H1 (cell line): ENCODE data around the gene TMPRSS15. TPM values are rescaled to one million over a fixed set of nuclear protein-coding genes. Genes with fewer than 3 reads are reported as not detected.

Source experiments
- CTCF ChIA-PET: fragments of 300-600 bp; sonication (Branson Sonifier 250); formaldehyde crosslinking; loops from one replicate; lab custom pipeline; 2021; ENCODE audit not compliant: partially characterized antibody; lab: Charles Lee
- POLR2A ChIA-PET: fragments of 300-600 bp; sonication (Branson Sonifier 250); formaldehyde crosslinking; loops from one replicate; lab custom pipeline; 2021; ENCODE audit warnings: inconsistent platforms; ENCODE audit not compliant: partially characterized antibody; lab: Charles Lee
- DNase-seq, 2 experiments: peaks; one replicate each; pipeline versions ENCODE4 v3.0.0 to v3.0.0-alpha.2; 2010 to 2022; ENCODE audit warnings: low spot score in 2 of 2, low read depth in 1 of 2, mixed read lengths in 1 of 2
- FAIRE-seq: peaks from 2 replicates; lab custom pipeline; 2011; peaks lifted over from hg19 to GRCh38; lab: Jason Lieb, UNC
- H2AFZ ChIP-seq: 2 replicates; pipeline ENCODE4 v1.8.1; 2012; ENCODE audit warnings: low read length, inconsistent platforms
- H2AK5ac ChIP-seq: 2 replicates; pipeline ENCODE4 v1.6.1; 2013; ENCODE audit warnings: low read depth, low read length
- H2BK120ac ChIP-seq: replicated peaks from 2 replicates; pipeline ENCODE3; 2013; ENCODE audit warnings: low read depth, low read length, inconsistent platforms
- H2BK12ac ChIP-seq: 2 replicates; pipeline ENCODE4 v1.6.1; 2013; ENCODE audit warnings: low read depth, low read length
- H2BK15ac ChIP-seq: 2 replicates; pipeline ENCODE4 v1.6.1; 2013; ENCODE audit warnings: low read length
- H2BK20ac ChIP-seq: 2 replicates; pipeline ENCODE4 v1.6.1; 2013; ENCODE audit warnings: low read length
- H2BK5ac ChIP-seq: 2 replicates; pipeline ENCODE4 v1.6.1; 2013; ENCODE audit warnings: low read depth, low read length
- H3K14ac ChIP-seq: 2 replicates; pipeline ENCODE4 v1.6.1; 2013; ENCODE audit warnings: inconsistent platforms; ENCODE audit not compliant: insufficient read length
- H3K18ac ChIP-seq: 2 replicates; pipeline ENCODE4 v1.6.1; 2013; ENCODE audit warnings: low read length; ENCODE audit errors: extremely low read depth
- H3K23ac ChIP-seq: 2 replicates; pipeline ENCODE4 v1.6.1; 2013; ENCODE audit warnings: inconsistent platforms; ENCODE audit not compliant: insufficient read length
- H3K23me2 ChIP-seq: 2 replicates; pipeline ENCODE4 v1.6.1; 2013; ENCODE audit warnings: low read depth, low read length
- H3K27ac ChIP-seq: 2 replicates; pipeline ENCODE4 v1.6.1; 2011; ENCODE audit warnings: low read depth, low read length, inconsistent platforms
- H3K27me3 ChIP-seq, 4 experiments: replicated peaks in 1 of 4; 1 replicate in 1 of 4; 2 replicates in 3 of 4; pipeline versions ENCODE4 v1.6.1 to v1.8.1; 2011 to 2013; ENCODE audit warnings: low read length in 3 of 4, mild to moderate bottlenecking in 3 of 4, inconsistent platforms in 2 of 4, mixed read lengths in 2 of 4, moderate library complexity in 1 of 4; ENCODE audit not compliant: control insufficient read depth in 3 of 4, insufficient read depth in 3 of 4; ENCODE audit errors: extremely low read depth in 1 of 4
- H3K36me3 ChIP-seq, 4 experiments: 2 replicates each; pipeline versions ENCODE4 v1.6.1 to v1.8.1; 2011 to 2013; ENCODE audit warnings: mild to moderate bottlenecking in 4 of 4, low read length in 3 of 4, moderate library complexity in 2 of 4, control low read depth in 1 of 4, inconsistent platforms in 1 of 4; ENCODE audit not compliant: insufficient read depth in 4 of 4, control insufficient read depth in 2 of 4
- H3K4ac ChIP-seq: replicated peaks from 2 replicates; pipeline ENCODE3; 2013; ENCODE audit warnings: low read length, low read depth, mixed read lengths, inconsistent platforms; ENCODE audit not compliant: insufficient read length
- H3K4me1 ChIP-seq, 4 experiments: replicated peaks in 1 of 4; 1 replicate in 1 of 4; 2 replicates in 3 of 4; pipeline versions ENCODE4 v1.6.1 to v1.8.1; 2011 to 2013; ENCODE audit warnings: low read length in 3 of 4, inconsistent platforms in 2 of 4, mixed read lengths in 1 of 4; ENCODE audit not compliant: insufficient read depth in 4 of 4, control insufficient read depth in 3 of 4
- H3K4me2 ChIP-seq, 2 experiments: 2 replicates each; pipeline versions ENCODE4 v1.6.1 to v1.8.1; 2011 to 2013; ENCODE audit warnings: low read depth in 2 of 2, low read length in 2 of 2, control low read depth in 1 of 2, inconsistent platforms in 1 of 2, mild to moderate bottlenecking in 1 of 2; ENCODE audit not compliant: insufficient read depth in 1 of 2
- H3K4me3 ChIP-seq, 4 experiments: fragments of 200-600, 300-600 bp in 1 of 4; sonication (generic), shearing (Covaris generic), sonication (Bioruptor Twin) in 1 of 4; 2 replicates each; pipeline versions ENCODE4 v1.5.1 to v1.8.1; 2011 to 2016; ENCODE audit warnings: low read length in 4 of 4, low read depth in 3 of 4, control low read depth in 2 of 4, inconsistent platforms in 2 of 4, mild to moderate bottlenecking in 2 of 4, mixed read lengths in 1 of 4, moderate library complexity in 1 of 4; ENCODE audit not compliant: insufficient read depth in 2 of 4; ENCODE audit errors: extremely low read depth in 1 of 4
- H3K56ac ChIP-seq: replicated peaks from 2 replicates; pipeline ENCODE3; 2013; ENCODE audit warnings: low read depth, mild to moderate bottlenecking, mixed read lengths, low read length, inconsistent platforms; ENCODE audit not compliant: insufficient read length
- H3K79me1 ChIP-seq: 2 replicates; pipeline ENCODE4 v1.6.1; 2013; ENCODE audit warnings: low read depth, low read length, control low read depth
- H3K79me2 ChIP-seq, 2 experiments: 2 replicates each; pipeline versions ENCODE4 v1.6.1 to v1.8.1; 2012 to 2013; ENCODE audit warnings: low read length in 2 of 2, mild to moderate bottlenecking in 2 of 2, inconsistent platforms in 1 of 2; ENCODE audit not compliant: insufficient read depth in 2 of 2, control insufficient read depth in 1 of 2
- H3K9ac ChIP-seq, 4 experiments: replicated peaks in 1 of 4; 1 replicate in 1 of 4; 2 replicates in 3 of 4; pipeline versions ENCODE4 v1.6.1 to v1.8.1; 2011 to 2013; ENCODE audit warnings: low read depth in 3 of 4, low read length in 3 of 4, control low read depth in 2 of 4, mild to moderate bottlenecking in 2 of 4, moderate library complexity in 2 of 4, inconsistent platforms in 1 of 4; ENCODE audit errors: extremely low read depth in 1 of 4
- H3K9me3 ChIP-seq, 2 experiments: 2 replicates each; pipeline versions ENCODE4 v1.6.1 to v1.8.1; 2012 to 2013; ENCODE audit warnings: mild to moderate bottlenecking in 2 of 2, moderate library complexity in 2 of 2, control low read depth in 1 of 2, inconsistent platforms in 1 of 2, low read depth in 1 of 2, low read length in 1 of 2, mixed read lengths in 1 of 2; ENCODE audit not compliant: insufficient read depth in 2 of 2
- H4K20me1 ChIP-seq, 2 experiments: replicated peaks in 1 of 2; 2 replicates each; pipeline versions ENCODE3 to v1.8.1; 2011 to 2013; ENCODE audit warnings: inconsistent platforms in 2 of 2, low read length in 2 of 2, mild to moderate bottlenecking in 1 of 2; ENCODE audit not compliant: insufficient read depth in 2 of 2, control insufficient read depth in 1 of 2
- H4K5ac ChIP-seq: 2 replicates; pipeline ENCODE4 v1.6.1; 2013; ENCODE audit warnings: low read length, low read depth, mixed read lengths, inconsistent platforms; ENCODE audit not compliant: insufficient read length
- H4K8ac ChIP-seq: 2 replicates; pipeline ENCODE4 v1.8.0; 2013; ENCODE audit warnings: mild to moderate bottlenecking, moderate library complexity, low read length, inconsistent platforms; ENCODE audit not compliant: insufficient read depth; ENCODE audit errors: extremely low read depth
- H4K91ac ChIP-seq: replicated peaks from 2 replicates; pipeline ENCODE3; 2013; ENCODE audit warnings: low read length, mixed read lengths, inconsistent platforms; ENCODE audit not compliant: insufficient read length
- BCL11A ChIP-seq, 2 experiments: IDR thresholded peaks; one replicate each; pipeline ENCODE4 v1.6.1; 2011; ENCODE audit warnings: low read depth in 2 of 2, low read length in 2 of 2, mild to moderate bottlenecking in 2 of 2
- CBX5 ChIP-seq: fragments of 300-800, 300-1000 bp; sonication (generic); IDR thresholded peaks from 2 replicates; pipeline ENCODE4 v1.7.1; 2016; ENCODE audit warnings: antibody characterized with exemption, low read length, low read depth
- CTCF ChIP-seq, 3 experiments: IDR thresholded peaks; 1 replicate in 2 of 3; 2 replicates in 1 of 3; pipeline versions ENCODE4 v1.5.1 to v1.6.1; 2011; ENCODE audit warnings: low read length in 3 of 3, mild to moderate bottlenecking in 3 of 3, inconsistent platforms in 2 of 3, low read depth in 1 of 3, moderate library complexity in 1 of 3; ENCODE audit not compliant: insufficient read depth in 1 of 3; ENCODE audit errors: control extremely low read depth in 1 of 3
- MAFK ChIP-seq: IDR thresholded peaks from 2 replicates; pipeline ENCODE4 v1.6.1; 2012; ENCODE audit warnings: low read depth, mild to moderate bottlenecking, improper control_type of control experiment, low read length
- POLR2A ChIP-seq, 2 experiments: IDR thresholded peaks; 1 replicate in 1 of 2; 2 replicates in 1 of 2; pipeline ENCODE4 v1.6.1; 2011; ENCODE audit warnings: low read depth in 2 of 2, low read length in 2 of 2, mild to moderate bottlenecking in 2 of 2; ENCODE audit errors: control extremely low read depth in 1 of 2
- RNF2 ChIP-seq: fragments of 200-900, 300-1000 bp; sonication (generic); IDR thresholded peaks from 2 replicates; pipeline ENCODE4 v1.7.1; 2016; ENCODE audit warnings: borderline replicate concordance, low read depth, mild to moderate bottlenecking, antibody characterized with exemption, low read length; ENCODE audit not compliant: poor library complexity, severe bottlenecking; ENCODE audit errors: missing control alignments
- WGBS, 2 experiments: shearing (Covaris generic) in 1 of 2; methylation state at CpG; one replicate each; pipeline versions ENCODE4 v1.1.6 to v1.1.7; 2013 to 2015; ENCODE audit warnings: low lambda C conversion rate in 2 of 2, mixed read lengths in 2 of 2, inconsistent platforms in 1 of 2, low coverage in 1 of 2, missing lambda C conversion rate in 1 of 2; ENCODE audit not compliant: insufficient replicate concordance in 2 of 2, insufficient coverage in 1 of 2, insufficient read length in 1 of 2; ENCODE audit errors: extremely low coverage in 1 of 2, missing lambda C conversion rate in 1 of 2; 5-methylcytosine and 5-hydroxymethylcytosine counted together
- polyA plus RNA-seq, 7 experiments: library from polyadenylated mRNA; depleted of rRNA in 3 of 7; stranded (reverse) in 5 of 7; unstranded in 2 of 7; fragments of >200 nt in 5 of 7; fragments of 200-250 nt in 2 of 7; gene quantifications; 1 replicate in 5 of 7; 2 replicates in 1 of 7; 4 replicates in 1 of 7; pipeline versions ENCODE4 v1.2.1 to v1.2.3, GENCODE V29; 2011 to 2013; ENCODE audit warnings: missing spikeins in 2 of 7, mixed read lengths in 2 of 7
- total RNA-seq: library from RNA; stranded (reverse); fragmentation: NEBNext Ultra II Directional; extraction: Animal tissue kit (Norgen Biotek cat#: 25700); gene quantifications from 2 replicates; pipeline ENCODE4 v1.2.1, GENCODE V29; 2021

Gene TMPRSS15
- total and polyA plus RNA-seq, 2 of the 8 experiments (the other 6 are each of a cell fraction or from before 2014, with no cell fraction given): not detected

- H2AK5ac ChIP-seq: no peak overlapping the region
- POLR2A ChIA-PET: no interaction called here
Measured at GRCh38 chr21:18268906-18269305, 134.7 kb downstream of the TMPRSS15 start.

More at GRCh38 chr21:18268906-18269305, 134.7 kb downstream of the TMPRSS15 start:
- Histone ChIP-seq H4K91ac (no peak overlapping the region), H3K23ac (no peak overlapping the region), H3K27me3 (no peaks in the 10 kb centered on the region), H2BK20ac (no peak overlapping the region), H3K9ac (no peak overlapping the region), H2BK12ac (no peak overlapping the region), H2AFZ (no peak overlapping the region), H3K4ac (no peak overlapping the region), H4K5ac (no peak overlapping the region), H3K18ac (no peak overlapping the region), H2BK120ac (no peak overlapping the region), H3K23me2 (no peaks in the 10 kb centered on the region), H4K8ac (no peak overlapping the region), H3K27ac (no peak overlapping the region), H3K14ac (no peak overlapping the region), H2BK15ac (no peak overlapping the region), H3K79me1 (no peaks in the 10 kb centered on the region), H3K4me1 (no peaks in the 10 kb centered on the region), H3K36me3 (no peaks in the 10 kb centered on the region), H2BK5ac (no peak overlapping the region), H3K9me3 (no peaks in the 10 kb centered on the region), H3K56ac (no peak overlapping the region), H3K4me2 (no peak overlapping the region), H3K79me2 (no peaks in the 10 kb centered on the region), H3K4me3 (no peak overlapping the region), H4K20me1 (no peaks in the 10 kb centered on the region)
- FAIRE-seq (no peak), DNase-seq (no peak)
- TF ChIP-seq RNF2 (no peak), MAFK (no peak), CBX5 (no peak), POLR2A (IDR thresholded peaks at IDR 0.05; ENCODE audit: control extremely low read depth in 1 of 2, low read depth in 2 of 2, low read length in 2 of 2) (no peak), BCL11A (IDR thresholded peaks at IDR 0.05; ENCODE audit: low read depth in 2 of 2, low read length in 2 of 2) (no peak), CTCF (IDR thresholded peaks at IDR 0.05; ENCODE audit: control extremely low read depth in 1 of 3, insufficient read depth in 1 of 3, low read depth in 1 of 3, low read length in 3 of 3) (no peak)
- CTCF ChIA-PET: no interaction called here
- 95% methylated on average over 1 of the region's 1 CpG; no CpG with 5 or more reads in 1 of the 2 experiments for WGBS, 2 experiments
